HCT116 (cell line): Measurements from ENCODE around the gene SRD5A3.

Experiments
- ELF1 ChIP-seq: IDR thresholded peaks from 2 replicates; pipeline ENCODE4 v1.6.1; 2012; ENCODE audit warnings: low read depth, borderline replicate concordance
- EZH2 ChIP-seq: fragments of 200-600 bp; sonication (generic); IDR thresholded peaks from 2 replicates; pipeline ENCODE4 v1.6.1; 2017; ENCODE audit warnings: antibody characterized with exemption, mixed run types
- ZNF274 ChIP-seq: fragments of 200-500 bp; sonication (Bioruptor generic); IDR thresholded peaks from 2 replicates; pipeline ENCODE4 v1.6.1; 2014; ENCODE audit warnings: mild to moderate bottlenecking, low read depth, low read length, inconsistent platforms

- TF ChIP-seq ELF1: no peak
- TF ChIP-seq ZNF274: no peak
- TF ChIP-seq EZH2: no peak
These were observed 60.5 kb downstream of the SRD5A3 start for GRCh38 chr4:55406545-55406944.
